Uterus (tissue), 4 donors: ENCODE results near the gene ZNF775. TPM values are rescaled to one million over a fixed set of nuclear protein-coding genes. Genes with fewer than 3 reads are reported as not detected.
A peak's percentile ranks its signal among the peaks of the same experiment; 100 is the strongest.

Experiments
- DNase-seq, 2 donors: peaks; one replicate each; pipeline ENCODE4 v3.0.0-alpha.2; 2019 to 2020
- H3K27ac ChIP-seq, 2 donors: fragments of 200-600 bp; sonication (generic); 1 replicate in 1 of 2; 2 replicates in 1 of 2; pipeline ENCODE4 v1.5.1; 2016 to 2018
- H3K27me3 ChIP-seq, 2 donors: fragments of 200-600 bp; sonication (generic); one replicate each; pipeline ENCODE4 v1.5.1; 2018 to 2019; ENCODE audit warnings: control low read depth in 1 of 2
- H3K36me3 ChIP-seq, 2 donors: fragments of 200-600 bp; sonication (generic); one replicate each; pipeline ENCODE4 v1.5.1; 2019; ENCODE audit warnings: control low read depth in 1 of 2
- H3K4me1 ChIP-seq, 2 donors: fragments of 200-600 bp; sonication (generic); one replicate each; pipeline ENCODE4 v1.5.1; 2018 to 2019; ENCODE audit warnings: control low read depth in 1 of 2
- H3K4me3 ChIP-seq, 2 donors: fragments of 200-600 bp; sonication (generic); 1 replicate in 1 of 2; 2 replicates in 1 of 2; pipeline ENCODE4 v1.5.1; 2018 to 2019; ENCODE audit warnings: mild to moderate bottlenecking in 1 of 2
- H3K9me3 ChIP-seq, 2 donors: fragments of 200-600 bp; sonication (generic); one replicate each; pipeline ENCODE4 v1.5.1; 2019; ENCODE audit warnings: control low read depth in 1 of 2
- CTCF ChIP-seq, 4 experiments: fragments of 200-600 bp in 2 of 4; fragments of 450-650 bp in 2 of 4; sonication (generic) in 2 of 4; IDR thresholded peaks; one replicate each; pipeline ENCODE4 v1.5.1; 2016 to 2019; ENCODE audit warnings: antibody characterized with exemption in 4 of 4, mild to moderate bottlenecking in 2 of 4, moderate library complexity in 1 of 4
- POLR2A ChIP-seq, 2 donors: fragments of 450-650 bp; IDR thresholded peaks; one replicate each; pipeline ENCODE4 v1.6.1; 2016; ENCODE audit warnings: antibody characterized with exemption in 2 of 2, mild to moderate bottlenecking in 1 of 2, moderate library complexity in 1 of 2
- intact Hi-C: fragments of 100-400 bp; cut with DNase I; formaldehyde crosslinking; loops from one replicate; pipeline ENCODE4 v1.15.1; 2023; ENCODE audit warnings: low total_unique reads
- total RNA-seq, 4 donors: library from RNA; depleted of rRNA in 3 of 4; stranded (reverse); fragments of >200 nt in 3 of 4; gene quantifications; one replicate each; pipeline versions ENCODE4 v1.1.0 to v1.2.4, GENCODE V29; 2014 to 2023
- donor health status: DM: yes; HTN: yes; CAD: no.

Gene ZNF775
- total RNA-seq, 4 donors from 2014 or later = 2.0 to 8.4 (median 6.7) TPM; not detected in 1

DNA sequence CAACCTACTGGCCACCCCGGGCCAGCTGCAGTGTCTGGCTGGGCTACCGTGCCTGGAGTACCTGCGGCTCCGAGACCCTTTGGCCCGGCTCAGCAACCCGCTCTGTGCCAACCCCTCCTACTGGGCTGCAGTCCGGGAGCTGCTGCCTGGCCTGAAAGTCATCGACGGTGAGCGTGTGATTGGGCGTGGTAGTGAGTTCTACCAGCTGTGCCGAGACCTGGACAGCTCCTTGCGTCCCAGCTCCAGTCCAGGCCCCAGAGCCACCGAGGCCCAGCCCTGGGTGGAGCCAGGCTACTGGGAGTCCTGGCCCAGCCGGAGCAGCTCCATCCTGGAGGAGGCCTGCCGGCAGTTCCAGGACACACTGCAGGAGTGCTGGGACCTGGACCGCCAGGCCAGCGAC lies 42.0 kb upstream of the ZNF775 start:
- no peaks in the 10 kb centered on the region for H3K36me3 ChIP-seq
- DNase-seq = no peak

GRCh38 chr7:150337659-150338081 lies 41.5 kb upstream of the ZNF775 start:
- intact Hi-C loops = no loop called here
- H3K27me3 ChIP-seq = no peaks in the 10 kb centered on the region
- H3K4me3 ChIP-seq = no peak overlapping the region
- H3K27ac ChIP-seq = peak overlapping the region; percentile 85 to 96
- H3K9me3 ChIP-seq = no peaks in the 10 kb centered on the region
- no peak for DNase-seq
- H3K36me3 ChIP-seq = no peaks in the 10 kb centered on the region
- TF ChIP-seq CTCF (IDR thresholded peaks at IDR 0.05) (no peak), POLR2A (IDR thresholded peaks at IDR 0.05) (no peak)
- H3K4me1 ChIP-seq = peaks cover 6 to 19% of the 10 kb centered on the region in 2 donors

More for the DNA sequence above, 42.0 kb upstream of the ZNF775 start:
- Histone ChIP-seq H3K4me3 (no peak overlapping the region), H3K9me3 (no peaks in the 10 kb centered on the region), H3K27me3 (no peaks in the 10 kb centered on the region), H3K4me1 (peaks cover 6 to 19% of the 10 kb centered on the region in 2 donors), H3K27ac (peak overlapping the region; percentile 85 to 96)
- intact Hi-C loops = no loop called here
- TF ChIP-seq CTCF (IDR thresholded peaks at IDR 0.05) (no peak), POLR2A (IDR thresholded peaks at IDR 0.05) (no peak)

GRCh38 chr7:150338166-150338829 lies 40.8 kb upstream of the ZNF775 start:
- Histone ChIP-seq H3K27ac (peak overlapping the region; percentile 94 to 96), H3K36me3 (no peaks in the 10 kb centered on the region), H3K9me3 (no peaks in the 10 kb centered on the region), H3K27me3 (no peaks in the 10 kb centered on the region), H3K4me1 (peaks cover 6 to 19% of the 10 kb centered on the region in 2 donors), H3K4me3 (no peak overlapping the region)
- intact Hi-C loops = no loop called here
- no peak for DNase-seq
- TF ChIP-seq CTCF (IDR thresholded peaks at IDR 0.05) (no peak), POLR2A (IDR thresholded peaks at IDR 0.05) (no peak)

DNA sequence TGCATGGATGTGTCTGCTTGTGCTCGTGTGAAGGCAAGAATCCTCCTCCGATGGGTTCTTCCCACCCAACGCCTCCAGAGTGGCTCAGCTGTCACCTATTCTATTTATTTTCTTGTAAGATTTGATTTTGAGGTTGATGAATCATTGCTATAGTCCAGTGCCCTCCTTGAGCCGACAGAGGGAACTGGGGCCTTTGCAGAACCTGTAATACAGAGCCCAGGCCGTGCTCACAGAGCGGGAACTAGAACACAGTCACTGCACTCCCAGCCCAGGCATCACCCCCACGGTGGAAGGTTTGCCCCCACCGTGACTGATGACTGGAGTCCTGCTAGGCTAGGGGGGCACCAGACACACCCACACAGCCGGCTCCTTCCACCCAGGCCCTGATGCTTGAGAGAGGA lies 39.7 kb upstream of the ZNF775 start:
- no peaks in the 10 kb centered on the region for H3K36me3 ChIP-seq
- H3K27ac ChIP-seq = peak overlapping the region; percentile 94 to 96
- H3K4me1 ChIP-seq = peaks cover 6 to 17% of the 10 kb centered on the region in 2 donors
- no peak for DNase-seq
- H3K9me3 ChIP-seq = no peaks in the 10 kb centered on the region
- H3K4me3 ChIP-seq = peak overlapping the region; percentile 65 to 80
- TF ChIP-seq POLR2A (IDR thresholded peaks at IDR 0.05) = no peak
- no peak for TF ChIP-seq CTCF (IDR thresholded peaks at IDR 0.05)
- H3K27me3 ChIP-seq = no peaks in the 10 kb centered on the region
- intact Hi-C loops = no loop called here

DNA sequence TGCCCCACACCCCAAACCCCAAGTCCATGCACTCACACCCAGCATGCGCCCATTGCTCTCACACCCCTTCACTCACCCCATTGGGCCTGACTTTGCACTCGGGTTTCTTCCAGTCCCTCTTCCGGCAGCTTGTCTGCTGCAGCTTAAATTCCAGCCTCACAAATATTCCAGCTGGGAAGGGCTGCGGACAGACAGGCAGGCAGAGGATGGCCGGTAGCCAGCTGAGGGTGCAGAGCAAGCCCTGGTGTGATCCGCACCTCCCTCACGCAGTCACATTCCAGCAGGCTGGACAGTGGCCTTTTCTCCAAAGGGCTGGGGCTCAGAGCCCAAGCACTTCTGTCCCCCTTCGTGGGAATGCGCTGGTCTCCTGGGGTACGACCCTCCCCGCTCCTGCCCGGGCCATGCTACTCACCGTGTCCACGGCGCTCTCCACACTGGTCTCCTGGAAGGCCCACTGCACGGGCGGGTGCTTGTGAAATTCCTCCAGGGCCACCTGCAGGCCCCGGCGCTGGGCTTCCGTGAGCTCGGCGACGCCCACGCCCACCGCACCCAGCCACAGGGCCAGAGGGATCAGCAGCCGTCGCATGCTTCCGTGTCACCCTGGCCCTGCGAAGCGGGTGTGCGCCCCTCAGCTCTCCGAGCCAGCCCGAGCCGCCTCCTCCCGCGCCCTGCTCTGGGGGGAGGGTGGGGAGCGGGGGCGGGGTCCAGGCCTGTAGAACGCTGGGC lies 38.9 kb upstream of the ZNF775 start:
- Histone ChIP-seq H3K4me3 (peak overlapping the region; percentile 65 to 80), H3K4me1 (peaks cover 6 to 15% of the 10 kb centered on the region in 2 donors), H3K27me3 (no peaks in the 10 kb centered on the region), H3K9me3 (no peaks in the 10 kb centered on the region), H3K27ac (peak overlapping the region; percentile 94 to 96), H3K36me3 (no peaks in the 10 kb centered on the region)
- DNase-seq = peak; percentile 50 to 55
- no peak for TF ChIP-seq POLR2A (IDR thresholded peaks at IDR 0.05)
- TF ChIP-seq CTCF (IDR thresholded peaks at IDR 0.05) = no peak
- intact Hi-C loops = no loop called here
